Ovary (tissue), 3 donors: ENCODE measurements around the gene UNCX.

Experiments
- POLR2A ChIP-seq: fragments of 450-650 bp; IDR thresholded peaks from one replicate; pipeline ENCODE4 v1.6.1; 2017; ENCODE audit warnings: antibody characterized with exemption, mild to moderate bottlenecking, moderate library complexity
- TF ChIP-seq, protein P1 (sequence below), 3 donors: fragments of 450-650 bp in 2 of 3; fragments of 200-600 bp in 1 of 3; IDR thresholded peaks; one replicate each; pipeline versions ENCODE4 v1.5.1 to v1.8.0; 2016 to 2022; ENCODE audit warnings: antibody characterized with exemption in 3 of 3, mild to moderate bottlenecking in 1 of 3
- donor health status: DM: no; HTN: no; CAD: no.

DNA sequence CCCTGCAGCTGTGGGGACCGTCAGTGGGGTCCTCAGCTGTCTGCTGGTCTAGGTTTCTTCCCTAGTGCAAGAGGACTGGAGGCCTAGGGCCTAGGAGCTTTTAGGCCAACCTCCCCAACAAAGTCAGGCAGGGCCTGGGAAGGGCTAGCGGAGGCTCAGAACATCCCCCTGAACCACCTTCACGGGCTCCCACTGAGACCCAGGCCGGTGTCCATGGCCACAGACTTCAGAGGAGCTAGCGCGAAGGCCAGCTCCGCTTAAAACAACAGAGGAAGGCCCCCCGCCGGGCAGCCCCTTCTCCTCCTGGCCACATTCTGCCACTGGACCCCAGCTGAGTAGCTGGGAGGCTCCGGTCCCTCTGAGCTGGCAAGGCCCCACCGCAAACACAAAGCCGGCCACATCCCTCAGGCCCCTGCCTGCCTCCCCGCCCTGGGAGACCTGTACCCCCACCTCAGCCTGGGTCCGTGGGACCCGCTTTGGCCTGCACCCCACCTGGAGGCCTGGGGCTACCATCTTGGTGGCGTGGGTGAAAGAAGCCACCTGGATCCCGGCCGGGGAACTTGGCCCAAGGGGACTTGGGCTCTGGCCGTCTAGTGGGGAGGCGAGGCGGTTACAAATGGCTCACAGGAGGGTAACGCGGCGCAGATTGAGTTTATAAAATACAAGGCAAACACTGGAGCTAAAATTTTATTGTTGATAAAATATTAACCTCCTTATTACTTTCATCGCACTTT lies 5.4 kb upstream of the UNCX start:
- TF ChIP-seq, protein P1, sequence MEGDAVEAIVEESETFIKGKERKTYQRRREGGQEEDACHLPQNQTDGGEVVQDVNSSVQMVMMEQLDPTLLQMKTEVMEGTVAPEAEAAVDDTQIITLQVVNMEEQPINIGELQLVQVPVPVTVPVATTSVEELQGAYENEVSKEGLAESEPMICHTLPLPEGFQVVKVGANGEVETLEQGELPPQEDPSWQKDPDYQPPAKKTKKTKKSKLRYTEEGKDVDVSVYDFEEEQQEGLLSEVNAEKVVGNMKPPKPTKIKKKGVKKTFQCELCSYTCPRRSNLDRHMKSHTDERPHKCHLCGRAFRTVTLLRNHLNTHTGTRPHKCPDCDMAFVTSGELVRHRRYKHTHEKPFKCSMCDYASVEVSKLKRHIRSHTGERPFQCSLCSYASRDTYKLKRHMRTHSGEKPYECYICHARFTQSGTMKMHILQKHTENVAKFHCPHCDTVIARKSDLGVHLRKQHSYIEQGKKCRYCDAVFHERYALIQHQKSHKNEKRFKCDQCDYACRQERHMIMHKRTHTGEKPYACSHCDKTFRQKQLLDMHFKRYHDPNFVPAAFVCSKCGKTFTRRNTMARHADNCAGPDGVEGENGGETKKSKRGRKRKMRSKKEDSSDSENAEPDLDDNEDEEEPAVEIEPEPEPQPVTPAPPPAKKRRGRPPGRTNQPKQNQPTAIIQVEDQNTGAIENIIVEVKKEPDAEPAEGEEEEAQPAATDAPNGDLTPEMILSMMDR (IDR thresholded peaks at IDR 0.05) = no peak
- TF ChIP-seq POLR2A = no peak
